Osteocyte (in vitro differentiated cells): ENCODE measurements around the gene OXER1. TPM values are rescaled to one million over a fixed set of nuclear protein-coding genes. Genes with fewer than 3 reads are reported as not detected.

Experiments
- DNase-seq: peaks from one replicate; pipeline ENCODE4 v3.0.0; 2021; ENCODE audit warnings: mixed read lengths; ENCODE audit not compliant: unreplicated experiment; ENCODE audit errors: extremely low spot score
- H3K27ac Mint-ChIP-seq: one replicate; pipeline ENCODE4 v1.8.0; 2021; ENCODE audit warnings: mild to moderate bottlenecking, mixed read lengths; ENCODE audit not compliant: unreplicated experiment
- H3K27me3 Mint-ChIP-seq: one replicate; pipeline ENCODE4 v1.8.0; 2021; ENCODE audit warnings: mixed read lengths; ENCODE audit not compliant: unreplicated experiment
- H3K36me3 Mint-ChIP-seq: one replicate; pipeline ENCODE4 v1.8.0; 2021; ENCODE audit warnings: mixed read lengths; ENCODE audit not compliant: unreplicated experiment
- H3K4me1 Mint-ChIP-seq: one replicate; pipeline ENCODE4 v1.8.0; 2021; ENCODE audit warnings: mixed read lengths; ENCODE audit not compliant: unreplicated experiment
- H3K4me3 Mint-ChIP-seq: one replicate; pipeline ENCODE4 v1.8.0; 2021; ENCODE audit warnings: mild to moderate bottlenecking, moderate library complexity, mixed read lengths; ENCODE audit not compliant: unreplicated experiment
- H3K9me3 Mint-ChIP-seq: one replicate; pipeline ENCODE4 v1.8.0; 2021; ENCODE audit warnings: mixed read lengths; ENCODE audit not compliant: unreplicated experiment
- total RNA-seq: library from RNA; stranded (reverse); gene quantifications from 2 replicates; pipeline ENCODE4 v1.2.1, GENCODE V29; 2021
- TF ChIP-seq, protein P1 (sequence below): fragments of 200-600 bp; sonication (generic); IDR thresholded peaks from 2 replicates; pipeline ENCODE4 v1.5.0; 2021; ENCODE audit warnings: antibody characterized with exemption, mild to moderate bottlenecking, moderate library complexity

OXER1 gene
- total RNA-seq, 1 donor from 2014 or later: not detected

DNA sequence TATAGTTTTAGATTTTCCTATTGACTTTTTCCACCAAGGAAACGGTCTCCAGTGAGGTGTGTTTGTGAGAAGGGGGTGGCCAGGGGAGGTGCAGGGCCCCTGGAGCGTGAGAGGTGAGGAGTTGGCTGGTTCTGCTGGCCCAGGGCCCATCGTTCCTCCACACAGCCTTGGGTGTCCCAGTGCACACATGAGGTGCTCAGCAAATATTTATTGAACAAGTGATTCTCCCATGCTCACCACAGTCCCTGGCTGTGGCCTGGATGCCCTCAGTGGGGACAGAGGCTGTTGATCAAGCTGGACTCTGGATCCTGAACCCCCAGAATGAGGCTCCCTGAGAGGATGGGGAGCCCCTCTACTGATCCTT is 23.5 kb upstream of the OXER1 start:
- no peaks in the 10 kb centered on the region for H3K36me3 Mint-ChIP-seq
- no peaks in the 10 kb centered on the region for H3K9me3 Mint-ChIP-seq
- H3K4me3 Mint-ChIP-seq: no peak overlapping the region
- peak; percentile 56 for DNase-seq
- H3K4me1 Mint-ChIP-seq: peaks cover 3% of the 10 kb centered on the region
- H3K27me3 Mint-ChIP-seq: peaks cover 2% of the 10 kb centered on the region
- TF ChIP-seq, protein P1, sequence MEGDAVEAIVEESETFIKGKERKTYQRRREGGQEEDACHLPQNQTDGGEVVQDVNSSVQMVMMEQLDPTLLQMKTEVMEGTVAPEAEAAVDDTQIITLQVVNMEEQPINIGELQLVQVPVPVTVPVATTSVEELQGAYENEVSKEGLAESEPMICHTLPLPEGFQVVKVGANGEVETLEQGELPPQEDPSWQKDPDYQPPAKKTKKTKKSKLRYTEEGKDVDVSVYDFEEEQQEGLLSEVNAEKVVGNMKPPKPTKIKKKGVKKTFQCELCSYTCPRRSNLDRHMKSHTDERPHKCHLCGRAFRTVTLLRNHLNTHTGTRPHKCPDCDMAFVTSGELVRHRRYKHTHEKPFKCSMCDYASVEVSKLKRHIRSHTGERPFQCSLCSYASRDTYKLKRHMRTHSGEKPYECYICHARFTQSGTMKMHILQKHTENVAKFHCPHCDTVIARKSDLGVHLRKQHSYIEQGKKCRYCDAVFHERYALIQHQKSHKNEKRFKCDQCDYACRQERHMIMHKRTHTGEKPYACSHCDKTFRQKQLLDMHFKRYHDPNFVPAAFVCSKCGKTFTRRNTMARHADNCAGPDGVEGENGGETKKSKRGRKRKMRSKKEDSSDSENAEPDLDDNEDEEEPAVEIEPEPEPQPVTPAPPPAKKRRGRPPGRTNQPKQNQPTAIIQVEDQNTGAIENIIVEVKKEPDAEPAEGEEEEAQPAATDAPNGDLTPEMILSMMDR: no peak
- H3K27ac Mint-ChIP-seq: no peak overlapping the region

DNA sequence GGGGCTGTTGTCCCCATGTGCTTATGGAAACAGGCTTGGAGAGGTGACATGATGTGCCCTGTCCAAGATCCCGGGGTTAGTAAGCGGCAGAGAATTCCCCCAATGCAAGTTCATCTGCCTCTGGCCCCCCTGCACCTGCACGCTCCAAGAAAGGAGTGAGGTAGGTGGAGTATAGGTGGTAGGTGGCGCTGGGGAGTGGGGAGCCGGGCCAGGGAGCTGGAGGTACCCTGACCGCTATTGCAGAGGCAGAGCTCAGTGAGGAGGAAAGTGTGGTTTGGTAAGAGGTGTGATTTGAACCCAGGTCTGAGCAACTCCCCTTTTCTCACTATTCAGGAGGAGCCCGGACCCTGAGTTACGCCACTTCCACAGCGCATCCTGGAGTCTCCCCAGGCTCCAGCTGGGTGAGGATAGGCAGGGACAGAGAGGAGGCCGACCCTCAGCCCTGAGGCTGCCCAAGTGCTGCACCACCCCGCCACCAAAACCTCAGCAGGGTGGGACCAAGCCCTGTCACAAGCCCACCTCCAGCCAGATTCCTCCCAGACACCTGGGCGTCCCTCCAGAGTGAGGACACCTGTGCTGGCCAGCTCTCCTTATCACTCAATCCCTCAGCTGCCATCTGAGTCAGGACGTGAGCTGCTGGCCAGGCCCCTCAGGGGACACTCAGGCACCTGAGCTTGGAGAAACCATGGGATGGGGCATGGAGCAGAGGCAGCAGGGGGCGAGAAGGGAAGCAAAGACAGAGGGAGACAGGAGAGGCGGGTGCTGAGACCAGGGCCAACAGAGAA is 22.8 kb upstream of the OXER1 start:
- Mint-ChIP-seq H3K4me3 (no peak overlapping the region), H3K9me3 (no peaks in the 10 kb centered on the region), H3K27ac (no peak overlapping the region), H3K4me1 (no peaks in the 10 kb centered on the region), H3K27me3 (no peaks in the 10 kb centered on the region), H3K36me3 (no peaks in the 10 kb centered on the region)
- DNase-seq: peak; percentile 67
- TF ChIP-seq, protein P1: no peak

DNA sequence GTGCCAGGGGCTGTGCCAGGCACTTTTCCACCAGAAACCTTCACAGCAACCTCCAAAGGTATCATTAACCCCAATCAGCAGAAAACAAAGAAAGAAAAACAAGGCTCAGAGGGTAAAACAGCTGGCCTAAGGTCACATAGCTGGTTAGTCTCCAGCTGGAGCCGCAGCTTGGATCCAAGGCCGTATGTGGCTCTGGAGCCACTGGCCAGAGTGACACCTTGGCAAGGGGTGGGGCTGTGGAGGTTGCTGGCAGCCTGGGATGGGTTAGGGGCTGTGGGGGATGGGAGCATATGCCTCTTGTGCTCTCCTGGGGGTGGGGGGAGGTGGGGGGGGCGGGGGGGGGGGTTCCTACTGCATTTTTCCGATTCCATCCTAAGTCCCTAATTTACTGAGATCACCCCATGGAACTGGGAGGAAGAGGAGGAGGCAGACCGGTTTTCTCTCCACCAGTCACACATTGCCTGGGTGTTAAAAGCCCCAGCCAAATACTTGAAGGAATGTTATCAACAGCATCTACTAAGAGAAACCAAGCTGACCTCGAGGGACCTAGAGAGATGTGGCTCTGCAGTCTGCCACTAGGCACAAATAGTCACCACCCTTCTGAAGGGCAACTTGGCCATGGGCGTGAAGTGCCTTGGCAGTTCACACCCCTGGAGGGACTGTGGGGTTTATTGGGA is 20.4 kb upstream of the OXER1 start:
- Mint-ChIP-seq H3K36me3 (no peaks in the 10 kb centered on the region), H3K27ac (no peak overlapping the region), H3K9me3 (no peaks in the 10 kb centered on the region), H3K4me1 (no peaks in the 10 kb centered on the region), H3K27me3 (no peaks in the 10 kb centered on the region), H3K4me3 (no peak overlapping the region)
- TF ChIP-seq, protein P1: no peak
- DNase-seq: peak; percentile 46

DNA sequence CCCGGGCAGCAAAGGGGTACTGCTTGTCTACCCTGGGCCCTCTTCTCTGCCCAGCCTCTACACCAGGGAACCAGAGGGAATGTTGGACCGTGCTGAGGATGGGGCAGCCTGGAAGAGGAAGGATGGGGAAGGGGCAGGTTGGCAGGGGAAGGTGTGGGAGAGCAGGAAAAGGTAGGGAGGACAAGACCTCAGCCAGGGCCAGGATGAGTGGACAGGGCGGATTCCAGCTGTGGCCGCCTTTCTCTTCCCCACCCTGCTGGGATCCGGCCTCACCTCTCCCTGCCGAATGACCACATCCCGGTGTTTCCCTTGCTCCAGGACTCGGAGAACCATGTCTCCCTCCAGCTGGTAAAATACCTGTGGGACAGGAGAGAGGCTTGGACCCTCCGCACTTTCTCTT is 19.6 kb upstream of the OXER1 start:
- H3K9me3 Mint-ChIP-seq: no peaks in the 10 kb centered on the region

DNA sequence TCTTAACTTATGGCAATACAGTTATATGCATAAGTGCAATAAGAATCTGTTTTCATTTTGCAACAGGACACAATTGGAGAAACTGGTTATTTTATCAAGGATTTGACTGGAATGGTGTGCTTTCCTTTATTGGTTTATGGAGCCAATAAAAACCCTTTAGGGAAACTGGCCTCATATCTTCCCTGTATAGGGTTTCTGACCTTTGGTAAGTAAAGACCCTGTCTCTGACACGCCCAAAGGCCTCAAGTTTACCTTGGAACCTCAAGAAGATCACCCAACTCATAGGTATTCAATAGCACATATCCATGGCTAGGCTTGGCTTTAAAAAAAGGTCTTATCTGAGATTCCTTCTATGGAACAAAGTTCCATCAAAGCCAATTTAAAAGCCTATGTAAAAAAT is 17.2 kb upstream of the OXER1 start:
- no peaks in the 10 kb centered on the region for H3K27me3 Mint-ChIP-seq

More for the DNA sequence above, 19.6 kb upstream of the OXER1 start:
- no peaks in the 10 kb centered on the region for H3K27me3 Mint-ChIP-seq
- H3K4me1 Mint-ChIP-seq: no peaks in the 10 kb centered on the region
- DNase-seq: peak; percentile 74
- H3K27ac Mint-ChIP-seq: no peak overlapping the region
- H3K4me3 Mint-ChIP-seq: no peak overlapping the region
- no peaks in the 10 kb centered on the region for H3K36me3 Mint-ChIP-seq
- TF ChIP-seq, protein P1: no peak

More for the DNA sequence above, 17.2 kb upstream of the OXER1 start:
- Mint-ChIP-seq H3K4me1 (no peaks in the 10 kb centered on the region), H3K9me3 (no peaks in the 10 kb centered on the region), H3K36me3 (peaks cover 2% of the 10 kb centered on the region), H3K27ac (no peak overlapping the region), H3K4me3 (no peak overlapping the region)
- DNase-seq: no peak
- TF ChIP-seq, protein P1: no peak
